HG02970 (cell line): Measurements from ENCODE around the gene NPDC1.

ENCODE experiments used
- ATAC-seq: cut with Tn5 transposase; IDR thresholded peaks from one replicate; pipeline ENCODE4 v1.9.1; 2021; ENCODE audit warnings: mild to moderate bottlenecking, moderate library complexity, moderate number of reproducible peaks; ENCODE audit not compliant: unreplicated experiment, low FRiP score

NPDC1 gene

DNA sequence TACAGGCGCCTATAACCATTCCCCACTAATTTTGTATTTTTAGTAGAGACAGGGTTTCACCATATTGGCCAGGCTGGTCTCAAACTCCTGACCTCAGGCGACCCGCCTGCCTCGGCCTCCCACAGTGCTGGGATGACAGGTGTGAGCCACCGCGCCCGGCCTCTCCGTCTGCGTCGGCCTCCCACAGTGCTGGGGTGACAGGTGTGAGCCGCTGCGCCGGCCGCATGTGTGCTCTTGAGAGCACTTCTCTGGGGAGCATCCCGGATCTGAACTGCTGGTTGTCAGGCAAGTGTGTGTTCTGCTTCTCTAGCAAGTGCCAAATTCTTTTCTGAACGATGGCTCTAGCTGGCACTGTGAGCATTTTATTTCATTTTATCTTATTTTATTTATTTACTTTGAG lies 11.6 kb upstream of the NPDC1 start:
- no peak for ATAC-seq

DNA sequence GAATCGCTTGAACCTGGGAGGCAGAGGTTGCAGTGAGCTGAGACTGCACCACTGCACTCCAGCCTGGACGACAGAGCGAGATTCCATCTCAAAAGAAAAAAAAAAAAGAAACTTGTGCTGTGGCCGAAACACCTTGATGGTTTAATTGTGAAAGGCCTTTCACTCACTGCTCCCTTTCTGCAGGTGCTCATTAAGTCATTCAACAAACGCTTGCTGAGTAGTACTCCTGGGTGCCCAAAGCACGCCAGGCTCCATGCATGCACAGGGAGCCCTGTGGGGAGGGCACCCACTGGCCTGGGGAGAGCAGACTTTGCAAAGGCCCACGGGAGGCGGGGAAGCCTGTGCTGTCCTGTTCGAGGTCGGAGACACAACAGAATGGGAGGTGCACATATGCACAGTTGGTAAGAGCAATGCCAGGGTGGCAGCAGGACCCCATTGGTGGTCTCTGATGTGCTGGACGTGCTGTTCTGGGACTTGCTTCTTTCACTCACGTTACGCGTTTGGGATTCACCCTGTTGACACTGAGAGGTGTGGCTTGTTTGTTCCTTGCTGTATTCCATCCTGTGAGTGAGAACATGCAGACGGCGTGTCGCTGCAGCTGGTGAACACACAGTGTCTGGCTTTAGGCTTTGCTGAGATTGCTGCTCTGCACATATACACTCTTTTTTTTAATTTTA lies 10.9 kb upstream of the NPDC1 start:
- ATAC-seq = no peak

DNA sequence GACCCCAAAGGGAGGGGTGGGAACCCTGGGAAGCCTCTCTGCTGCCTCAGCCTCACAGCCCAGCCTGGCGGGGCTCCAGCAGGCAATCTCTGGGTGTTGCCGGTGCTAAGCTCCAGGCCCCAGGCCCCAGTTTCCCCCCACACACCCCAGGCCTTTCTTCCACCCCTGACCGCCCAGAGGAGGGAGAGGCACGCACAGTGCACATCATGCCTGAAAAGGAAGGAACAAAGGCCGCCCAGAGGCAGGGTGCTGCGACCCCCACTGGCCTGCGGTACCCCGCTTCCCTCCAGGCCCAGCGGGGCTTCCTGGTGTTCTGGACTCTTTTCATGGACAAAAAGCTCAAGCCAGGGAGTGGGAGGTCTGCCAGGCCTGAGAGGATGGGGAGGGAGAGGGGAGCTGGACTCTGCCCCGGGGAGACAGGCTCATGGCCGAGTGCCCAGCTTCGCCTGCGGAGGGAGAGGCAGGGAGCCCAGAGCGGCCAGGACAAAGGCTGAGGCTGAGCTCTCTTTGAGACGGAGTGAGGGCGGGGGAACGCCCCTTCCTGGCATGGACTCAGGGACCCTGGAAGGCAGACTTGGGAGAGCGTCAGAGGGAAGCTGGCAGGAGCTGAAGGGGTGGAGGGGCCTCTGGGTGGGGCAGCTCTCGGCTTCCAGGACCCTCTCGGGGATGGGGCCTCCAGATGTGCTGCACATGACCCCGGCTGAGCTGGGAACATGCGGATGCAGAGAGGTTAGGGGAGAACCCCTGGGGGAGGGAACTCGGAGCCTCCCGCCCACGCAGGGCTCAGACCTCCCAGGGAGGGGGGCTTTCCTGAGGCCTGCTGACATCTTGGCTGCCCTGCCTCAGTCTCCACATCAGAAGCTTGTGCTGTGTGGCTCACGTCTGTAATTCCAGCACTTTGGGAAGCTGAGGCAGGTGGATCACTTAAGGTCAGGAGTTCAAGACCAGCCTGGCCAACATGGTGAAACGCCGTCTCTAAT lies 9.7 kb upstream of the NPDC1 start:
- no peak for ATAC-seq

DNA sequence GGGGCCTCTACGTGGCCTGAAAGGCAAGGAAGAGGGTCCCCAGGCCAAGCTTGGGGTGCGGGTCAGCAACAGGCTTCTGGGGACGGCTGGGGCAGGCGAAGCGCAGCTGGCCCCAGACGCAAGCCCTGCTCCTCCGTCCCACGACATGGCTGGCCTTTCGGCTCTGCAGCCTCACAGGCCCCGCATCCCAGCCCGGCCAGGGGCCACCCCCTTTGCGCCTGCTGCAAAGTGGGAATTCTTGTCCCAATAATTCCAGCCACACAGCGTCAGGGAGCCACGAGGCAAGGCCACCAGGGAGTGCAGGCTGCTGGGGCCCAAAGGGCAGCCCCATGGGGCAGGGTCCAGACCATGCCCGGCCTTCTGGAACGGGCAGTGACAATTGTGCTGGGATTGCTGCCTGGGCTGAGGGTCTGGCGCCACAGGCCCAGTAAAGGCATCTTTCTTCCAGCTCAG lies 9.0 kb upstream of the NPDC1 start:
- ATAC-seq = no peak

DNA sequence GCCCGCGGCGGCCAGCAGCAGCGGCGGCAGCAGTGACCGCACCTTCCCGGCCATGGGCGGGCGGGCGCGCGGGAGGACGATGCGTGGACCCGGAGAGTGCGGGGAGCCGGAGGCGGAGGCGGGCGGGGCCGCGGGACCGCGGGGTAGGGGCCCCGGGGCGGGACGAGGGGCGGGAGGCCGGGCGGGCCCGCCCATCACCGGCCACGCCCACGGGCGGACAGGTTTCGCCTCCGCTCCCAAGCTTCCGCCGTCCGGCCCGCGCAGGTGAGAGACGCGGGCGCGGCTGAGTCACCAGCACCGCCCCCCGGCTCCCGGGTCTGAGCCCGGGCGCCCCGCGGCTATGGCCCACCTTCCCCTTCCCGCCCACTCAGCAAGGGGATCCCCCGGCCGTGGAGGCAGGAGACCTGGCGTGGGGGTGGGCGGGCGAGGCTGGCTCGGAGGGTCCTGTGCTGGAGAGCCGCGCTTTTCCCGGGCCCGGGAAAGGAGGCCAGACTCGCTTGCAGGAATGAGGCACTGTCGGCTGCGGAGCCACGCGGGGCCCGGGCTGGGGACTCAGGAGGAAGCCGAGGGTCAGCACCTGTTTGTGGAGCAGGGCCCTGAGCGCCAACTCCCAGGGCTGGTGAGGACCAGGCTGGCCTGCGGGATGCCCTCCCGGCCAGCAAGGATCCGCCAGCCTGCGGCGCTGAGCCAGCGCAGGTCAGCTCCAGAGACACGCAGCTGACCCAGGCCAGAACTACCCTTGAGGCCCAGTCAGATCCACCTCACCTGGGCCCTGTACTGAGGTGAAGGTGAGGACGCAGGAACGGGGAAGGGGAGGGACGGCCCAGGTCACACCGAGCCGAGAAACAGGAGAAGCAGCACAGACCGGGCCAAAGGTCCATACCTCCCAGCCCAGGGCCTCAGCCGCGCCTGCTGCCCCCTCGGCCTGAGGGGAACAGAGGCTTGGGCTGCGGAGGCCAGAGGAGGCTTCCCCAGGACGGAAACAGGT lies 8.3 kb upstream of the NPDC1 start, which contains the start of gene ENTPD2:
Gene ENTPD2, minus strand, starts transcription at position 118 of the 988 bp plus-strand sequence. Its CDS starts 64 bp downstream, at position 54.
- ATAC-seq = no peak

DNA sequence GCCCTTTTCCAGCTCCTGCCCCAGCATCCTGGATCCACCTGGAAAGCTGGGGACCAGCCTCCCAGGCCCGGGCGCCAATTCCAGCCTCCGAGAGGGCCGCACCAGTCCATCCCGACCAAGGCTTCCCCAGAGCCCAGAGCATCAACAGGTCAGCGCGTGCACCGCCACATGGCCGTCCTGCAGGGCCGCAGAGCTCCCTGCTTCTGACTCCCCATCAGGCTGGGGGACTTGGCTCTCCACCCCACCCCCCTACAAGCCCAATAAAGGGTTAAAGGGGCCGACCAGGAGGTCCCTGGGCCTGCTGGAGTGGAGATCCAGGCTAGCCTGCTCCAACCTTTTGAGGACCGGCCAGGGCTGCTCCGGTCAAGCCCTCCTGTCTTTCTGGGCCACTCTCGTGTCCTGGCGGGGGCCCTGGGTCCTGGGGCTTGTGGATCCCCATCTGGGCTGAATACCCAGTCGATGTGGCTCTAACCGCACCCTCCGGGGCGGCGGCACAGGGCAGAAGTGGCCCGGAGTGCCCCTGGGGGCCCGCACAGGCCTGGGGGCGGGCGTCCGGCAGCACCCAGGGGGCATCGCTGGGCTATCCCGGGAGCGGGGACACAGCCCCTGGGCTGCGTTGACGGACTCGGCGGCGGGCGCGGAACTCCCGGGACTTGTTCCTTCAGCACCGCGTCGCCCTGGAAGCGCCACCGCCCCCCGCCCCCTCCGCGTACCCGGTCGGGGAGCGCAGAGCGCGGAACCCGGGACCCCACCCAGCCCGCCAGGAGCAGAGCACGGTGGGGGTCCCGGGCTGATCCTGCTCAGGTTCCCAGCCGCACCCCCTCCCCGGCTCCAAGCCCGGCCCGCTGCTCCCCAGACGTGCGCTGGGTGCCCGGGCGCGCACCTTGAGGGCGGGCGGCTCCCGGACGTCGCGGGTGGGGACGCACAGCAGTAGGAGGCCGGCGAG lies 7.3 kb upstream of the NPDC1 start:
- ATAC-seq = no peak

DNA sequence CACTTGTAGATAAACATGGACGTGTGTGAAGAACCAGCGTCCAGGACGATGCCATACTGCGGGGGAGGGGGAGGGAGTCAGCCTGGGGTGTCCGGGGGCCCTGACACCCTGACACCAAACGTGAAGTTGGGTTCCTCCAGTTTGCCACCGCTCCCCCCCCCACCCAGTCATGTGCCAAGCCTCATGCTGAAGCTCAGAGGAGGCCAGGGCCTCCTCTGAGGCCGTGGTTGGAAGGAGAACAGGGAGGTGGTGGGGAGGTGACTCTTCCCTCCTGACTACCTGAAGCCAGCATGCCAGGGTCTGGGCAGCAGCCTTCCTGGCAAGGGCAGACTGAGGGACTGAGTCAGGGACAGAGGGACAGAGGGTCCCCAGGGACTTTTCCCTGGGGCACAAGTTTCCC lies 6.3 kb upstream of the NPDC1 start:
- ATAC-seq = no peak

DNA sequence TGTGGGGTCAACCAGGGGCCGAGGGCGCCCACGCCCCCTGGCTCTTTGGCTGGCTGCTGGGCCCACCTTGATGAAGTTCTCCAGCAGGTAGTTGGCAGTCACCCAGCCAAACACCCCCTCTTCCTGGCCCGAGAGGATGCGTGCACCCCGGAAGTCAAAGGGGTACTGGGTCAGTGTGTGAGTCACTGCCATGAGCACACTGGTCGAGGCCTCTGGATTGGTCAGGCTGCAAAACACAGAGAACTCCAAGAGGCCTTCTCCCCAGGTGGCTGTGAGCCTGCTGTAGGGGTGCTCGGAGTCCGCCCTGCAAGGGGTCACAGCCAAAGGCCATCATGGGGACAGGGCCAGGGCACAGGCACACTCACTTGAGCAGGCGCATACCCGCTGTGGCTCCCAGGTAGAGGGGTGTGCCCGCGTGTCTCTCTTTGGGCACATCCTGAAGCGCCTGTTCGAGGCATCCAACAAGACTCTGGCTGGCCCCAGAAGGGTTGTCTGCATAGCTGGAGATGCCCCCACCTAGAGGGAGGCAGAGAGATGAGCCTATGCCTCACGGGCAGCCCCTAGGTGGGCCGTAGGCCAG lies 5.3 kb upstream of the NPDC1 start:
- ATAC-seq = no peak

DNA sequence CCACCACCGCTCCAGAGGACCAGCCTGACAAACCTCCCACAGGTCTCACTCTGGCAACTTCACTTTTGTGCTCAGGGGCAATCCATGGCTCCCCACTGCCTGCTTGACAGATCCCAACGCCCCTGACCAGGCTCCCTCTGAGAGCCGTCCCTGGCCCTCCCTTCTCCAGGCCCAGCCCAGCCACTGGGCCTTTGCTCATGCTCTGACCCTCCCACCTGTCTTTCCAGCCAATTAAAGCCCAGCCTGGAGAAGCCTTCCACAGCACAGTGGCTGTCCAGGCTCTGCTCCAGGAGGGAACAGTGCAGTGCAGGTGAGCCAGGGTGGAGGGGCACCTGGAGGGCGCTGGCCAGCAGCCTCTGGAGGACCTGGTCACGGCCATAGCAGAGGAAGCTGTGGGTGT lies 4.6 kb upstream of the NPDC1 start:
- no peak for ATAC-seq

DNA sequence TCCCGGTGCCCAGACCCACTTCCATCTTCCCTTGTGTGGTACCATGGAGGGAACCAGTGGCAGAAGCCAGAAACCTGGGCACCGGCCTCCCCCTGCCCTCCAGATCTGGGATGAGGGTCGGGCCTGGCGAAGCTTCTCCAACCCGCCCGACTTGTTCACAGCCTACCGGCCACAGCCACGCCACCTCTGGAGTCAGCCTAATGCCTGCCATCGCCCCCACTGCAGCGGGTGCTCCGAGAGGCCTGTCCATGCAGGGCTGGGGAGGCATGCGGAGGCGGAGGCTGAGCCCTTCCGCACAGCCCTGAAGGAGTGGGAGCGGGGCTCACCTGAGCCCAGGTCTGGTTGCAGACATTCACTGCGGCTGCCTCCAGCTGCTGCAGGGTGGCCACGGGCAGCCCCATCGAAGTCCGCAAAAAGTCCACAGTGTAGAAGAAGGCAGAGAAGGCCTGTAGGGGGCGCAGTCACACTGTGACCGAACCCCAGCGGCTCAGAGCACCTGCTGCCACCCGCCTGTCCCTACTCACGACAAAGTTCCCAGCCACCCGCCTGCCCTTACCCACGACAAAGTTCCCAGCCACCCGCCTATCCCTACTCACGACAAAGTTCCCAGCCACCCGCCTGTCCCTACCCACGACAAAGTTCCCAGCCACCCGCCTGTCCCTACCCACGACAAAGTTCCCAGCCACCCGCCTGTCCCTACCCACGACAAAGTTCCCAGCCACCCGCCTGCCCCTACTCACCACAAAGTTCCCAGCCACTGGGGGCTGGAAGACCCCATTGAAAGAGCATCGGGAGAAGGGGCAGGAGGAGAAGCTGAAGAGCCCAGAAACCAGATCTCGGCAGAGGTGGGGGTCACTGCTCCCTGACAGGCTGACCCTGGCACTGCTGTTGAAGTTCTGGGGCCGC lies 3.8 kb upstream of the NPDC1 start:
- ATAC-seq = no peak

DNA sequence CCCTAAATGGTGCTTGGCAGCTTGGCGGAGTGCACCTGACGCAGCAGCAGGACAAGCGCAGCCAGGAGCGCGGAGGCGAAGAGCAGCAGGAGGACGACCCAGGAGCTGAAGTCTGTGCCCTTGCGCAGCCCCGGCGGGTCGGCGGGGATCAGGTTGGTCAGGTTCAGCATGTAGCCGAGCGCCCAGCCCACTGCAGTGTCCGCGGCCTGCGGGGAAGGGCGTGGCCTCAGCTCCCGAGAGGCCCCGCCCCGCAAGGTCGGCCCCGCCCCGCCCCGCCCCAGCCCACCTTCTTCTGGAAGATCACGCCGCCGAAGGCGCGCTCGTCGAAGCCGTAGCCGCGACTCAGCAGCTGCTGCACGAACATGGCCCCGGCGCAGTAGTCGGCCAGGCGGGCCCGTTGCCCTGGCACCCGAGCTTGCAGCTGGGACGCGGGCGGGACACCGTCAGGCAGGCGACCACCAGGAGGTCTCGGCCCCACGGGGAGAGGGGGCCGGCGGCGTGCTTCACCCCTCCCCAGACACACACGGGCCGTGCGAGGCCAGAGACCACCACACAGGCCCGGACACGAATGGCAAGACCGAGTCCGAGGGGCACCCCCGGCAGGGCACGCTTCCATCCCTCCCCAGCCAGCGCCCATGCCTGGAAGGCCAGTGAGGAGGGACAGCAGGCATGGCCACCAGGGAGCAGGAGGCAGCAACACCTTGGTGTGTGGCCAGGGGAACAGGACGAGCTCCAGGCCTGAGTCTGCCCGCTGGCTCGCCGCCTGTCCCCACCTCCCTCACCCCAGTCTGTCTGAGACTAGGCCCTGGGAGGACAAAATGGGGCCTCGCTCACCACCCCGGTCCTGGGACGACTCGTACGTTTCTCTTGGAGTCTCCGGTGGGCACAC lies 2.9 kb upstream of the NPDC1 start:
- ATAC-seq = no peak

DNA sequence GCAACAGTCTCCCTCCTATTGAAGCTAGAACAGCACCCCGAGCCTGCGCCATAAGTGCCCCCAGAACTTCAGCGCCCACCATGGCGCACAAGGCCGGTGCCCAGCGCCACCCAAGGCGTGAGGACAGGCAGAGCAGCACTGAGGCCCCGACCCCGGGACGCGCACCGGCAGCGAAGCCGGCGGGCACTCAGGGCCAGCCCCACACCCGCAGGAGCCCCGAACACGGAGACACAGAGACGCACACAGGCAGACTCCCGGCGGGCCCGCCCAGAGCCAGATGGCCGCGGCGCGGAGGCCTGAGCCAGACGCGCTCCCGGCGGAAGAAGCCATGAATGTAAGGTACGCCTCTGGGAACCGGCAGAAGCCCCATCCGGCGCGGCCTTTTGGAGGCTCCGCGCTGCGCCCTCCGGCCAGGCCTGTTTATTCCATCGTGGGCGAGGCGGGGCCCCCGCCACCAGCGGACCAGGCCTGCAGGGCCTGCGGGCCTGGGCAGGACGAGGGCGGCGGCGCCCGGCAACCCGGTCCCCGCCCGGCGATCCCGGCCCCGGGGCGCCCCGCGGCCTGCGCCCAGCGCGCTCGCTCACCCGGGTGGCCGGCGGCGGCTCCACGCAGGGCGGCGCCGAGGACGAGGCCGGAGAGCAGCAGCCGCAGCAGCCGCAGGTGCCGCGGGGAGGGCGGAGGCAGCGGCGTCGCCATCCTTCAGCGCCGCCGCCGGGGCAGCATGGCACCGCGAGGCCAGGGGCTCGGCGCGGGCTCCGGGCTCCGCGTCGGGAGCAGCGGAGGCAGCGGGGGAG lies 486 bp downstream of the NPDC1 start:
- no peak for ATAC-seq

DNA sequence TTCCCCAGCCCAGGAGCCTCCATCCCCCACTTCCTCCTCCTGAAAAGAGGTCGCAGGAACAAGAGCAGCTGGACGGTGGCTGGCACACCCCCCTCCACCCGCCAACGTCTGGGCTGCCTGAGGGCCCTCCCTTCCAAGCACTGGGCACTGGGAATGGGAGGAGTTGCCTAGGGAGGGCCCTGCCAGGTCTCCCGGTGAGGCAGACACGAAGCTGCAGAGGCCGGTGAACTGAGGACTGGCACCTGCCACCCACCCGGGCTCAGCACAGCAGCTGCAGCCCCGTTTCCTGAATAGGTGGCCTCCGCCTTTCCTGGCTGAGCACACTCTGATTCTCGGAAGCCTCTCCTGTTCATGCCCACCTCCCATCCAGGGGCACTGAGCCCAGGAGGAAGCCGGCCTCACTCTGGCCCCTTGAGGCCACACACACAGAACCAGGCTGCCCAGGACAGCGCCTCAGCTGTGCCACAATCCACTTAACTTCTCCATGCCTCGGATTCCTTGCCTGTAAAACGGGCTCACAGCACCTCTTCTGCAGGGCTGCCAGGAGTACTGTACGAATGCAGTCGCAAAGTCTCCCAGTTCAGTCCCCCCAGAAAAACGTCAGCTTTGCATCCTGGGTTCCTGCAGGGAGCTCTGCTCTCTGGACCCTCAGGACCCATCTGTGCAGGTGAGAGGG lies 1.3 kb downstream of the NPDC1 start:
- no peak for ATAC-seq

DNA sequence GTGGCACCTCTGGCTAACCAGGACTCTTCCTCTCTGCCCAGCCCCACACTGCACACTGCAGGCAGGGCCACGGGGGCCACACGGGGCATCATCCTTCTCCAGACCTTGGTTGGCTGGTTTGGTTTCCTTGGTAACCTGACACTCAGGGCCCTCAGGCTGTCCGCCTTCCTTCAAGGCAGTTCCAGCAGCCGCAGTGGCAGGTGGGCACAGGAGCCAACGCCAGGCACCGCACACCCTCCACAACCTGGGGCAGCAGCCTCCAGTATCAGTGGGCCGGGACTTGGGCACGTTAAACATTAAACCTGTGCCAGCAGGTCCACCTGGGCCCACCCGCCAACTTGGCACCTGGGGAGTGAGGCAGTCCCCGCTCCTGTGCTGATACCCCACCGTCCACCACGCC lies 1.9 kb downstream of the NPDC1 start:
- ATAC-seq = no peak
